Measurements from ENCODE around the gene PLA2G4E.

- TF ChIP-seq CTCF (conservative IDR thresholded peaks at IDR 0.05) (no peak), EZH2 (IDR thresholded peaks at IDR 0.05; ENCODE audit: low read depth) (no peak)
Measured at GRCh38 chr15:42020713-42021273, at the start of gene PLA2G4E.

Data from PC-9 (cell line).